Measurements from ENCODE around the gene UBE2O.

- TF ChIP-seq EZH2 (IDR thresholded peaks at IDR 0.05; ENCODE audit: low read depth, unreplicated experiment) (no peak), CTCF (conservative IDR thresholded peaks at IDR 0.05; ENCODE audit: low read depth in 2 of 2) (no peak), JUNB (IDR thresholded peaks at IDR 0.05; ENCODE audit: unreplicated experiment) (no peak), POLR2AphosphoS5 (IDR thresholded peaks at IDR 0.05; ENCODE audit: low read depth) (no peak), REST (IDR thresholded peaks at IDR 0.05; ENCODE audit: unreplicated experiment) (no peak), ZNF114 (CRISPR knock-in tag; IDR thresholded peaks at IDR 0.05) (no peak)
Observed at GRCh38 chr17:76357597-76358158, 95.3 kb downstream of the UBE2O start.

Measured in GM23338 (cell line).